ENCODE results near the gene GRB10.

The GRB10 gene

GRCh38 chr7:50665403-50666123, 117.1 kb downstream of the GRB10 start:
- DNase-seq: no peak

- no peak for DNase-seq
Measured at GRCh38 chr7:50664937-50665336, 117.8 kb downstream of the GRB10 start.

- peak; percentile 34 for DNase-seq
Measured at GRCh38 chr7:50664461-50664922, 118.2 kb downstream of the GRB10 start.

GRCh38 chr7:50663396-50664102, 119.1 kb downstream of the GRB10 start:
- DNase-seq: peak; percentile 20

DNA sequence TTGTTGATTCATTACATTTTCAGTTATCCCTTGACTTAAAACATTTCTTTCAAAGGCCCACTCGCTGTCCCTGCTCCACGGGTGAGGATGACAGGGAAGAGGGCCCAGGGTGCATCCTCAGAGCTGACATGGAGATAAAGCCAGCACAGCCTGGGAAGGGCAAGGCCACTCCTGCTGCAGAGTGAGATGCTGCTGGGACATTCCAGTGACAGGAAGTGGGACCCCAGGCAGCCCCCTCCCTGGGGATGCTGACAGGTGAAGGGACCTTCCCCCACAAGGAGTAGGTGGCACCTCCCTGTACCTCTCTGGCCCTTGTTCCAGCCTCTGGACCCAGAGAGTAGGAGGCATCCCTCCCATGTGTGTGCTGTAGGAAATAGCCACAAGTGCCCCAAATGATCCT, 119.7 kb downstream of the GRB10 start:
- DNase-seq: no peak

GRCh38 chr7:50662041-50662694, 120.5 kb downstream of the GRB10 start:
- DNase-seq: no peak

GRCh38 chr7:50661345-50662040, 121.2 kb downstream of the GRB10 start:
- DNase-seq: no peak

DNA sequence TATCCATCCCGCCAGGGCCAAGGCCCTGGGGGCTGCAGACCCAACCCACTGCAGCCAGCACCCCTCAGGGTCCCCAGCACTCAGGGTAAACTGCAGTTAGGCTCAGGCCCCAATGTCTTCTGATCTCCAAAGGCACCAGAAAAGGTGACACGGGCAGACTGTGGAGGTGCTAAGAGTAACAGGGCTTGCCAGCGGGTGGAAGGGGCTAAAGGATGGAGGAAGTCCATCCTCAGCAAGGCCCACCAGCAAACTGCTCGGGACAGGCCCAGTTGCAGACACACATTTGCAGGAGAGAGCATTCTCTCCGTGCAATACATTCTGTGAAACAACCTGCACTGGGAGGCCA, 121.9 kb downstream of the GRB10 start:
- no peak for DNase-seq

- peak; percentile 61 for DNase-seq
Measured at GRCh38 chr7:50660040-50660829, 122.5 kb downstream of the GRB10 start.

- no peak for DNase-seq
Measured at GRCh38 chr7:50659329-50659965, 123.2 kb downstream of the GRB10 start.

DNA sequence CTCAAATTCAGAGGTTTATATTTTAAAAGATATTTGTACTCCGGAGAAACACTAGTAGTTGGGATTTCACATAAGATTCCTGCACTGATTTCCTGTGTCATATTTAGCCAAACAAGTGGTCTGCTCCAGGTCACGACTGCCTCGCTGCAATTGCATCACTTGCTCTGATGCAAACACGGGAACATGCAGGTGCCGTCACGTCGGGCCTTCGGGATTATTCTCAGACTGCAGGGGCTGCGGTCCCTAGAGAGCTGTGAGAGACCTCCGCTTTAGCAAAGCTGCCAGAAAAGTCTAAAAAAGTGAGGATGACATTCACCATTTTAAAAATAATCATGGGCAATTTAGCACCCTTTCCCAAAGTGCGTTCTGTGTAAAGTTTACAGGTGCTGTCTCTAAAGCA, 124.0 kb downstream of the GRB10 start:
- no peak for DNase-seq

DNA sequence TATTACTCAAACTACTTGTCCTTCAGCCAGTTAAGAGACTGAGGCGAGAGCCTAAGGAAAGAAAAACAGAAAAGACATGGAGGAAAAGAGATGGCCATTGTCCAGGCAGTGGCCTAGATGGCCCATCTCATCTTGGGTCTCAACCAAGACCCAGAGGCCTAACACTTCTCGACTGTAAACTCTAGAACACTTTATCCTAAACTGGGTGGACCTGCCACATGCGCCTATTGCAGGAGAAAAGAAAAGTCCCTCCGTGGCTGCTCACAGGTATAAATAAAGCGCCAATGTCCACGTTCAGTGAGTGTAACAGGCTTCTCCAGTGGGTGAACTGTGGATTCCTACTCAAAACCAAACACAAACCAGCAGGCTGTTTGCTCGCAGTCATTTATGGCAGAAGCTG, 124.8 kb downstream of the GRB10 start:
- no peak for DNase-seq

DNA sequence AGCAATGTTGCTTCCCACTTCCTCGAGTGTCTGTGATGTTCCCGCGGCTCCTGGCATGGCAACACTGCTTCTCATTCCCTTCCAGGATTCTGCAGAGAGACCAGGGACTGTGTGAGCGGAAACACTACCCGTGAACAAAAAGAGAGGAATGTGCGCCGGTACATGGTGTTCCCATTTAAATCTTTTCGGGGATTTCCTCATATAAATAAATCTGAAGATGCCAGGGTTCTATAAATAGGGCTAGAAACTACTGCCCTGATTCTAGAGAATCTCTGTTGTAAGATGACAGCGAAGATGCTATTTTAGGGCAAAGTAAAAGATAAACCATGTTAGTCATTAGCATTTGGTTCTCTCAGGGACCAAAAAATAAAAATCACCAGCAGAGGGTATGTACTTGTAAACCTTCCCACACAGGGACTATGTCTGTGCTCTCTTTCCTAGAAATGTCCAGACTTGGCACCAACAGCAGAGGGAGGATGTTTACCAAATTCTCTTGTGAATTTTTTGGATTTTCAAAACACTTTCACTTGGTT, 125.3 kb downstream of the GRB10 start:
- DNase-seq: no peak

GRCh38 chr7:50656141-50656895, 126.4 kb downstream of the GRB10 start:
- DNase-seq: no peak

- no peak for DNase-seq
Measured at GRCh38 chr7:50655490-50655889, 127.2 kb downstream of the GRB10 start.

DNA sequence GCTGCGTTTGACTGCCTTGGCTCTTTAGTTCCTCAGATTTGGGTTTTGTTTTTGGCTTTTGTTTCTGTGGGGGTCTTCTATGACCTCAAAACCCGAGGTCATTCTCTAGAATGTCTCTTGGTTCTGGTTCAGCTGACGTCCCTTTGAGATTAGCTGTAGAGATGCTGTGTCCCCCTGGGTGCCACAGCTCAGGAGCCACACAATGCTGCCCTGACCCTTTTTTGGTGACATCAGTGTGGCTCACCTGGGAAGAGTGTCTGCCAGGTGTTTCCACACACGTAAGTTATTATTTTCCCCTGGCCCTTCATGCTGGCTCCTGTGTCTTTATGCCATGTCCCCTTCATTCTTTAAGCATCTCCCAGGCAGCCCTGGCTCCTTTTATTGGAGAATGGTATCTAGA, 127.7 kb downstream of the GRB10 start:
- no peak for DNase-seq

- DNase-seq: no peak
Measured at GRCh38 chr7:50653981-50654425, 128.7 kb downstream of the GRB10 start.

DNA sequence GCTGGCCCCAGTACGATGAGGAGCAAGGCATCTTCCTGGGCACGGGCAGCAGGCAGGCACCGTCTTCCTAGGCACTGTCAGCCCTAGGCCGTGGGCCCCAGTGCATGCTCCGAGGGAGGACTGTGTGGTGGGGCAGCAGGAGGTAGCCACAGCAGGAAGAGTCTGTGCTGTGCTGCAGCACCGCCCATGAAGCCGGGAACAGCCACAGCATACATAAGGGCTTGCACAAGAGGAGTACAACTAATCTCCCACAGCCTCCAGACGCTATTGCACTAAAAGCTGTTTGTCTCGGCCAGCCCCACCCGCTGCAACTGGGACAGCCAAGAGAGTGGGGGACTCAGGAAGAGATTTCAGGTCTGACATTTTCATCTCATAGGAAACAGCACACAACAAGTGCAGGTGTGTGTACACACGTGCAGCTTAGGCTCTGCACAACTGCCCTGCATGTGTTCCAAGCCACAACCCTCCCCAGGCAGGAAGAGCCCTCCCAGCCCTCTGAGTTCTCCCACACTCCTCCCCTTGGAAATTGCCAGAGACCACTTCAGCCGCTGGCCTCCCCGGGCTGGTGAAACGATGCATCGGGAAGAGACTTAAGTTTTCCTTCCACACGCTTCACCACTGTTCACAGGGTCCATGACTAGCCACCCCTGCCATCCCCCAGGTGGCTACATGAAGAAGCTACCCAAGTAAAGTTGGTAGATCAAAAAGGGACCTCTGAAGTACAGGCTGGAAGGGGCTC, 129.4 kb downstream of the GRB10 start:
- DNase-seq: no peak

DNA sequence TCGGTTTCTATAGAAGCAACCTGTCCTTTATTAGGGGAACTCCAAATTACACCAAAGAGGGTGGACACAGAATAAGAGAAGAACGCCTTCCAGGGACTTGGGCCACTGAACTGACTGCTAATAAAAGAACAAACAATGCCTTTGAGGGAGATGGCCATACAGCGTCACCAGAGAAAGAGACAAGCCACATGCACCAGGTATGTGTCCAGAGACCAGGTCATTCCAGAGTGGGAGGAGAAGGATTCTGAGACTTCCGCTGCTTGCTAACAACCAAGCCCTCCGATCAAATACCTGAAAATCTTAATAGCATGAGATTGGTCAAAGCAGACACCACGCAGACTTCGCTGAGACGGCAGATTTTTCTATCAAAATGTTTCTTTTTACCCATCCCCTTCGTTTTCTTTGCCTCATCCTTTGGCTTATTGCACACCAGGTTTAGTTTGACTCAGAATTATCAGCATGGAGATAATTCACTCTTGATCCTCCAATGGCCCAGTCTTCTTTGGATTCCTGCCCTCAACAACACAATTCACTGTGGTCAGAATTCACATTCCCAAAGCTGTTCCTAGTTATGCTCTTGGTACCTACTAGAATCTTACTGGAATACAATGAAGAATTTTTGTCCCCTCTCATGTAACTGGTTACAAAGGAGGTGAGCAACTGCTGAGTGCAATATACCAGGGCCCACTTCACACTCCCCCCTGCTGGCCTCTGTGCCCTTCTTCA, 130.1 kb downstream of the GRB10 start:
- DNase-seq: no peak

All from activated CD4-positive, alpha-beta T cell treated with anti-CD3 and anti-CD28 coated beads for 48 hours (primary cell).